ENCODE measurements around the gene COL18A1.
"Not testable (repeated sequence)": the region's sequence is repeated elsewhere in the genome, so short reads cannot be mapped to it uniquely, and the experiment has no call there.

COL18A1 gene

DNA sequence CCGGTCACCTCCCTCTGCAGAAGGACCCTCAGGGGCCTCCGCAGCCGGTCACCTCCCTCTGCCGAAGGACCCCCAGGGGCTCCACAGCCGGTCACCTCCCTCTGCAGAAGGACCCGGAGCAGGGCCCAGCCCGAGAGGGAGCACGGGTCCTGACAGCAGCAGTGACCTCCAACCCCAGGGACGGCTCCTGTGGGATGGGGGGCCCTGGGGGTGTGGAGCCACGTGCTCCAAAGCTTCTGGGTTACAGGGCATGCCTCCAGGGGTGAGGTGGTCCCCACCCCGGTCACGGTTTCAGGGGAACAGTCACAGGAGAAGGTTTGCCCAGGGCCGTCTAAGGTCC is 97.0 kb downstream of the COL18A1 start:
- FAIRE-seq (no peak), DNase-seq (ENCODE audit: insufficient read length, low spot score) (no peak)
- TF ChIP-seq, protein P1, sequence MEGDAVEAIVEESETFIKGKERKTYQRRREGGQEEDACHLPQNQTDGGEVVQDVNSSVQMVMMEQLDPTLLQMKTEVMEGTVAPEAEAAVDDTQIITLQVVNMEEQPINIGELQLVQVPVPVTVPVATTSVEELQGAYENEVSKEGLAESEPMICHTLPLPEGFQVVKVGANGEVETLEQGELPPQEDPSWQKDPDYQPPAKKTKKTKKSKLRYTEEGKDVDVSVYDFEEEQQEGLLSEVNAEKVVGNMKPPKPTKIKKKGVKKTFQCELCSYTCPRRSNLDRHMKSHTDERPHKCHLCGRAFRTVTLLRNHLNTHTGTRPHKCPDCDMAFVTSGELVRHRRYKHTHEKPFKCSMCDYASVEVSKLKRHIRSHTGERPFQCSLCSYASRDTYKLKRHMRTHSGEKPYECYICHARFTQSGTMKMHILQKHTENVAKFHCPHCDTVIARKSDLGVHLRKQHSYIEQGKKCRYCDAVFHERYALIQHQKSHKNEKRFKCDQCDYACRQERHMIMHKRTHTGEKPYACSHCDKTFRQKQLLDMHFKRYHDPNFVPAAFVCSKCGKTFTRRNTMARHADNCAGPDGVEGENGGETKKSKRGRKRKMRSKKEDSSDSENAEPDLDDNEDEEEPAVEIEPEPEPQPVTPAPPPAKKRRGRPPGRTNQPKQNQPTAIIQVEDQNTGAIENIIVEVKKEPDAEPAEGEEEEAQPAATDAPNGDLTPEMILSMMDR (IDR thresholded peaks at IDR 0.05; ENCODE audit: insufficient read depth, missing control alignments) = no peak

DNA sequence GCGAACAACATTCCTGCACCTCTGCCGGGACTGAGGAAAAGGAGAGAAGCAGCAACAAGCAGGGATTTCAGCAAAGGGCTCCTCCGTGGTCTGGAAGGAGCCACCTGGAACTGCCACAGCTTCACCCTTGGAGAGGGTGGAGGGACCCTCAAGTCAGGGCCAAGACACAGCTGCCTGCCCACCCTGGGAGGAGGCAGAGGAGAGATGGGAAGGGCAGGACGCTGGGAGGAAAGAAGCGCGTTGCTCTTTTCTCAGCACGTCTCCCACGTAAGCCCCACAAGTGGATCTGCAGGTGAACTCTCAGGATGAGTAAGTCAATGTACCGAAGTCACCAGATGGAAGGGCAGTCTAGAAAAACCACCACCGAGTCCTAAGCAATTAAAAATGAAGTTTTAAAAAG is 97.6 kb downstream of the COL18A1 start:
- FAIRE-seq = no peak
- TF ChIP-seq, protein P1 (IDR thresholded peaks at IDR 0.05; ENCODE audit: insufficient read depth, missing control alignments) = no peak

DNA sequence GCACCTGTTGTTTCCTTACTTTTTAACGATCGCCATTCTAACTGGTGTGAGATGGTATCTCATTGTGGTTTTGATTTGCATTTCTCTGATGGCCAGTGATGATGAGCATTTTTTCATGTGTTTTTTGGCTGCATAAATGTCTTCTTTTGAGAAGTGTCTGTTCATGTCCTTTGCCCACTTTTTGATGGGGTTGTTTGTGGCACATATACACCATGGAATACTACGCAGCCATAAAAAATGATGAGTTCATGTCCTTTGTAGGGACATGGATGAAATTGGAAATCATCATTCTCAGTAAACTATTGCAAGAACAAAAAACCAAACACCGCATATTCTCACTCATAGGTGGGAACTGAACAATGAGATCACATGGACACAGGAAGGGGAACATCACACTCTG is 98.3 kb downstream of the COL18A1 start:
- not testable (repeated sequence) for FAIRE-seq; DNase-seq (ENCODE audit: insufficient read length, low spot score)

More for the DNA sequence above, 97.6 kb downstream of the COL18A1 start:
- no peak for DNase-seq (ENCODE audit: insufficient read length, low spot score)

DNA sequence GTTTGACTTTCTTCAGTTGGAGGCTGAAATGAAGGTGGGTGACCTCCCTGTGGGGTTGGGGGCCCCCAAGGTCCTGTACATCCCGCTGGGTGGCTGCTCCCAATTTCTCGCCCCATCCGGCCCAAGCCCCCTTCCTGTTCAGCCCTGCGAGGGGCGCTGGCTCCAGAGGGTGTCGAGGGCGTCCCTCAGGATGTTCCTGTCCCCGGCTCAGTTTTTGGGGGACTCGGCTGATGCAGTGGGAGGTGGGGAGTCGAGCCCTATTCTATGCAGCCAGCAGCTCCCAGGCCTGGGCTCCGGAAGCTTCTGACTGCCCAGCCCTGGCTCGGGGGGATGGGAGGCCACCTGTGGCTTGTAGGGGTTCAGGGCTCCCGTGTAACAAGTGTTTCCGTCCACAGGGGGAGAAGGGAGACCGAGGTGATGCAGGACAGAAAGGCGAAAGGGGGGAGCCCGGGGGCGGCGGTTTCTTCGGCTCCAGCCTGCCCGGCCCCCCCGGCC is 99.1 kb downstream of the COL18A1 start:
- DNase-seq (ENCODE audit: insufficient read length, low spot score) (no peak), FAIRE-seq (no peak)
- TF ChIP-seq, protein P1 (IDR thresholded peaks at IDR 0.05; ENCODE audit: insufficient read depth, missing control alignments) = no peak

DNA sequence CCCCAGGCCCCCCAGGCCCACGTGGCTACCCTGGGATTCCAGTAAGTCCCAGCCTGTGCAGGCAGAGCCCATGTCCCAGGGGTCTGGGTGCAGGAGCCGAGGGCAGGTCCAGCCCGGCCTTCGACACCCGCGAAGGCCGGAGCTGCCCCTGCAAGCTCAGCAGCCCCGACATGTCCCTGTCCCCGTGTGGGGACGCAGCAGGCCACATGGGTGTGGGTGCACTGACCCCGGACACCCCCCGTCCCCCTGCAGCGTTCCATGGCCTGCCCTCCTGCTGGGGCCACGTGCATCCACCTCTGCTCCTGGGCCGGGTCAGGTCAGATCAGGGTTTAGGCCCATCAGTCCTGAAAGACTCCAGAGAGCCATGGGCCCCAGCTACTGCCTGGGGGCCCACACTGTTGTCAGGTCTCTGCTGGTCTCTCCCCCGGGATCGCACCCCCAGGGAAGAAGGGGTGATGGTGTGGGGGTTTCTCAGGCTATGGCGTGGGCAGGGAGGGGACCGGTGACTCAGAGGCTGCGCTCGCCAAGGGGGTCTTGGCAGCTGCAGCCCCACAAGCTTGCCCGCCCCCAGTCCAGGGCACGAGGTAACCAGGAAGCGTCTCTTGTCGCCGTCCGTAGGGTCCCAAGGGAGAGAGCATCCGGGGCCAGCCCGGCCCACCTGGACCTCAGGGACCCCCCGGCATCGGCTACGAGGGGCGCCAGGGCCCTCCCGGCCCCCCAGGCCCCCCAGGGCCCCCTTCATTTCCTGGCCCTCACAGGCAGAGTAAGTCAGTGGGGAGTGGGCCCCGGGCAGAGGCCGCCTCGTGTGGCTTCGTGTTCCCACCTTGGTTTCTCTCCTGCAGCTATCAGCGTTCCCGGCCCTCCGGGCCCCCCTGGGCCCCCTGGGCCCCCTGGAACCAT is 99.8 kb downstream of the COL18A1 start:
- DNase-seq (ENCODE audit: insufficient read length, low spot score) (no peak), FAIRE-seq (no peak)
- TF ChIP-seq, protein P1 (IDR thresholded peaks at IDR 0.05; ENCODE audit: insufficient read depth, missing control alignments) = no peak

DNA sequence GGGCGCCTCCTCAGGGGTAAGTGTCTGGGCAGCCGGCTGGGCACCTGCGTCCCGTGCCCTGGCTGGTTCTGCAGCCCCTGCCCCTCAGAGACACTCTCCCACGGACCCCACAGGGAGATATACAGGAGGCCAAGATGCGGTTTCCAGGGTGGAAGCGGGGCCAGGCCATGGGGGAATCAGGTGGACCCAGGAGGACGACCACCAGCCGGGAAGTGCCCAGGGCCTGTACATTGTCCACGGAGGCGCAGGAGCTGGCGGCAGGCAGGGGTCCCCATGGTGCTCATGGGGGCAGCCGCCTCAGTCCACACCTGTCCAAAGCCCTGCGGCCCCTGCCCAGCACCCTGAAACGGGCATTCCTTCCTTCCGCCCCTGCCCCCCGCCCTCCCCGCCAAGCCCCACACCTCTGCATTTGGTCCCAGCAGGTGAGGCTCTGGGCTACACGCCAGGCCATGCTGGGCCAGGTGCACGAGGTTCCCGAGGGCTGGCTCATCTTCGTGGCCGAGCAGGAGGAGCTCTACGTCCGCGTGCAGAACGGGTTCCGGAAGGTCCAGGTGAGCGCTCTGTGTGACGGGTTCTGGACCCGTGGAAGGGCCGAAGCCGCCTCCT is 100.6 kb downstream of the COL18A1 start:
- DNase-seq (ENCODE audit: insufficient read length, low spot score) (no peak), FAIRE-seq (no peak)
- TF ChIP-seq, protein P1 (IDR thresholded peaks at IDR 0.05; ENCODE audit: insufficient read depth, missing control alignments) = no peak

DNA sequence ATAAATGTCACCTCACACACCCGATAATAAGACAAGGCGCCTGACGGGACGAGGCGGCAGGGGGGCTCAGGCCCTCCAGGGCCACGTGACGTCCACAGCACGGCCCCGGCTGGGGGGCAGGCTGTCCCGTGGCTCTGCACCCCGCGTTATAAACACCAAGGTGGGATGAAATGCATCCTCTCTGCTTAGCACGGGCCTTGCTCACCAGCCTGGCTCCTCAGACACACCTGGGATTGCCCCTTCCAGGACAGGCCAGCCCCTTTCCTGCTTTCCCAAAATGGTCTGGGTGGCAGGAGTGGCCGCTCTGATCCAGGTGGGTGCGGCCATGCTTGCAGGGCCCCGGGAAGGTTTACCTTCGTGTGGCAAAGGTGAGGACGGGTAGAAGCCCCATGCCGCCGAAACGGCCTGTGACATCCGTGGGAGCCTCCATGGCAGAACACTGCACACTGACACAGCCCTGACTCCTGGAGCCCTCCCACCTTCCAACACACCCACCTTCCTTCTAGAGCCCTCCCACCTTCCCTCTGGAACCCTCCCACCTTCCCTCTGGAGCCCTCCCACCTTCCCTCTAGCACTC is 101.4 kb downstream of the COL18A1 start:
- DNase-seq (ENCODE audit: insufficient read length, low spot score) = no peak
- FAIRE-seq = no peak

More for the DNA sequence above, 101.4 kb downstream of the COL18A1 start:
- TF ChIP-seq, protein P1 (IDR thresholded peaks at IDR 0.05; ENCODE audit: insufficient read depth, missing control alignments) = no peak

All from D721Med (cell line).